ENCODE measurements around the gene MAST4.

MAST4 gene

GRCh38 chr5:66886941-66887340, 290.7 kb downstream of the MAST4 start:
- no peak for DNase-seq (ENCODE audit: low spot score)
- Histone ChIP-seq H3K36me3 (ENCODE audit: low read depth) (no peaks in the 10 kb centered on the region), H3K27me3 (ENCODE audit: insufficient read depth, poor library complexity, severe bottlenecking) (no peaks in the 10 kb centered on the region), H3K4me1 (ENCODE audit: insufficient read depth, poor library complexity, severe bottlenecking) (peaks cover 24% of the 10 kb centered on the region), H3K9me3 (ENCODE audit: severe bottlenecking) (no peaks in the 10 kb centered on the region), H3K27ac (ENCODE audit: poor library complexity, severe bottlenecking) (no peak overlapping the region), H3K4me3 (ENCODE audit: severe bottlenecking) (no peak overlapping the region)
- TF ChIP-seq, protein P1, sequence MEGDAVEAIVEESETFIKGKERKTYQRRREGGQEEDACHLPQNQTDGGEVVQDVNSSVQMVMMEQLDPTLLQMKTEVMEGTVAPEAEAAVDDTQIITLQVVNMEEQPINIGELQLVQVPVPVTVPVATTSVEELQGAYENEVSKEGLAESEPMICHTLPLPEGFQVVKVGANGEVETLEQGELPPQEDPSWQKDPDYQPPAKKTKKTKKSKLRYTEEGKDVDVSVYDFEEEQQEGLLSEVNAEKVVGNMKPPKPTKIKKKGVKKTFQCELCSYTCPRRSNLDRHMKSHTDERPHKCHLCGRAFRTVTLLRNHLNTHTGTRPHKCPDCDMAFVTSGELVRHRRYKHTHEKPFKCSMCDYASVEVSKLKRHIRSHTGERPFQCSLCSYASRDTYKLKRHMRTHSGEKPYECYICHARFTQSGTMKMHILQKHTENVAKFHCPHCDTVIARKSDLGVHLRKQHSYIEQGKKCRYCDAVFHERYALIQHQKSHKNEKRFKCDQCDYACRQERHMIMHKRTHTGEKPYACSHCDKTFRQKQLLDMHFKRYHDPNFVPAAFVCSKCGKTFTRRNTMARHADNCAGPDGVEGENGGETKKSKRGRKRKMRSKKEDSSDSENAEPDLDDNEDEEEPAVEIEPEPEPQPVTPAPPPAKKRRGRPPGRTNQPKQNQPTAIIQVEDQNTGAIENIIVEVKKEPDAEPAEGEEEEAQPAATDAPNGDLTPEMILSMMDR (IDR thresholded peaks at IDR 0.05; ENCODE audit: poor library complexity, severe bottlenecking), result no peak
- no peak for ATAC-seq (ENCODE audit: low read depth)

GRCh38 chr5:66888613-66889012, 292.4 kb downstream of the MAST4 start:
- Histone ChIP-seq H3K36me3 (ENCODE audit: low read depth) (no peaks in the 10 kb centered on the region), H3K9me3 (ENCODE audit: severe bottlenecking) (no peaks in the 10 kb centered on the region), H3K4me1 (ENCODE audit: insufficient read depth, poor library complexity, severe bottlenecking) (peaks cover 13% of the 10 kb centered on the region), H3K4me3 (ENCODE audit: severe bottlenecking) (no peak overlapping the region), H3K27ac (ENCODE audit: poor library complexity, severe bottlenecking) (no peak overlapping the region), H3K27me3 (ENCODE audit: insufficient read depth, poor library complexity, severe bottlenecking) (no peaks in the 10 kb centered on the region)
- TF ChIP-seq, protein P1 (IDR thresholded peaks at IDR 0.05; ENCODE audit: poor library complexity, severe bottlenecking), result no peak
- no peak for DNase-seq (ENCODE audit: low spot score)
- no peak for ATAC-seq (ENCODE audit: low read depth)

DNA sequence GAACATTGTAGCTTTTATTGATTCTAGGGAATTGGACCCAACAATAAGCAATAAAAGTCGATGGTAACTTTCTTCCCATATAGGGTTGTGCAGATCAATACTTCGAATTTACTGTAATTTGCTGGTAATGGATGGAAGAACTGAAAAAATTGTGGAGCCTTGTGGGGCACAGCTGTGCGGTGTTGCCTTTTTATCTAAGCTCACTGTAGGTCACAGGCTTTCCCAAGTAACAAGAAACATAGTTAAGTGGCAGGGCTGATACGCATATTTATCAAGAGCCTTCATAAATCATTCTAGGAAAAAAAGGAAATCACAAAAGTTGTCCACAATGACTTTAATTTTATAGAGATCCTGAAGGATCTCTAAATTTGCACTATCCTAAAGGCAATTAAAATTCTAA, 292.9 kb downstream of the MAST4 start:
- H3K36me3 ChIP-seq (ENCODE audit: low read depth), result no peaks in the 10 kb centered on the region
- DNase-seq (ENCODE audit: low spot score), result no peak
- H3K27ac ChIP-seq (ENCODE audit: poor library complexity, severe bottlenecking), result no peak overlapping the region
- no peaks in the 10 kb centered on the region for H3K27me3 ChIP-seq (ENCODE audit: insufficient read depth, poor library complexity, severe bottlenecking)
- no peaks in the 10 kb centered on the region for H3K9me3 ChIP-seq (ENCODE audit: severe bottlenecking)
- TF ChIP-seq, protein P1 (IDR thresholded peaks at IDR 0.05; ENCODE audit: poor library complexity, severe bottlenecking), result no peak
- no peak overlapping the region for H3K4me3 ChIP-seq (ENCODE audit: severe bottlenecking)
- no peak for ATAC-seq (ENCODE audit: low read depth)
- peaks cover 13% of the 10 kb centered on the region for H3K4me1 ChIP-seq (ENCODE audit: insufficient read depth, poor library complexity, severe bottlenecking)

GRCh38 chr5:66889524-66889923, 293.3 kb downstream of the MAST4 start:
- Histone ChIP-seq H3K27ac (ENCODE audit: poor library complexity, severe bottlenecking) (no peak overlapping the region), H3K27me3 (ENCODE audit: insufficient read depth, poor library complexity, severe bottlenecking) (no peaks in the 10 kb centered on the region), H3K4me1 (ENCODE audit: insufficient read depth, poor library complexity, severe bottlenecking) (peaks cover 13% of the 10 kb centered on the region), H3K36me3 (ENCODE audit: low read depth) (no peaks in the 10 kb centered on the region), H3K4me3 (ENCODE audit: severe bottlenecking) (no peak overlapping the region), H3K9me3 (ENCODE audit: severe bottlenecking) (no peaks in the 10 kb centered on the region)
- no peak for DNase-seq (ENCODE audit: low spot score)
- TF ChIP-seq, protein P1 (IDR thresholded peaks at IDR 0.05; ENCODE audit: poor library complexity, severe bottlenecking), result no peak
- no peak for ATAC-seq (ENCODE audit: low read depth)

DNA sequence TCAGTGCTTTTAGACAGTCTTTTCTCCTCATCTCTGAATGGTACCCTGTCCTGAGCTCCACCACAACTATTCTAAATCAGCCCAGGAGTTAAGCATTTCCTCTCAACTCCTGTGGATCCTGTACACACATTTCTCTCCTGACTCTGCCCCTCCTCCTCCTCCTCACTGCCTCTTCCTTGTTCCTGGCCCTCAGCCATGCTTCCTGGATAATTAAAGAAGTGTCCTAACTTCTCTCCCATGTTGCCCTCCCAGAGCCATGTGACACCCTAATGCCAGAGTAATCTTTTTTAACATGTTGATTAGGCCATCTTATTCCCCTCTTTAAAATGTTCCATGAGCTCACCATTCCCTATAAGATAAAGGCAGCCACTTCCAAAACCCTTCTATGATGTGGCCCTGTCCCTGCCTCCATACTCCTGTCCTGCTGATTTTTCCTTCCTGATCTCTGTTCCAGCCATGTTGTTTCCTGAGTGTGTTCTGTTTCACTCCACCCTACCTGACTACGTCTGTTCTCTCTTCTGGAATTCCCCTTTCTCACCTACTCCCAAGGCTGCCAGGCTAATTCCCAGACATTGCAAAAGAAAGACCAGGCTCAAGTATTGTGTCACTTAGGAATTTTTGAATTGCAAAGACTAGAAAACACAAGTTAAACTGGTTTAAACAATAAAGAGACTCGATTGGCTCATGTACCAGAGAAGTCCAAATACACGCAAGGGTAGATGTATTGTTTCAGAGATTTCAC, 295.2 kb downstream of the MAST4 start:
- H3K36me3 ChIP-seq (ENCODE audit: low read depth), result no peaks in the 10 kb centered on the region
- no peak overlapping the region for H3K4me3 ChIP-seq (ENCODE audit: severe bottlenecking)
- H3K9me3 ChIP-seq (ENCODE audit: severe bottlenecking), result no peaks in the 10 kb centered on the region
- DNase-seq (ENCODE audit: low spot score) (no peak), ATAC-seq (ENCODE audit: low read depth) (peak; percentile 81)
- H3K27me3 ChIP-seq (ENCODE audit: insufficient read depth, poor library complexity, severe bottlenecking), result no peaks in the 10 kb centered on the region
- H3K4me1 ChIP-seq (ENCODE audit: insufficient read depth, poor library complexity, severe bottlenecking), result peaks cover 13% of the 10 kb centered on the region
- peak overlapping the region; percentile 4 for H3K27ac ChIP-seq (ENCODE audit: poor library complexity, severe bottlenecking)
- TF ChIP-seq, protein P1 (IDR thresholded peaks at IDR 0.05; ENCODE audit: poor library complexity, severe bottlenecking), result no peak

Measured in RWPE2 (cell line).